ENCODE measurements around the gene KRTAP29-1. TPM values are rescaled to one million over a fixed set of nuclear protein-coding genes. Genes with fewer than 3 reads are reported as not detected.

Gene KRTAP29-1, protein sequence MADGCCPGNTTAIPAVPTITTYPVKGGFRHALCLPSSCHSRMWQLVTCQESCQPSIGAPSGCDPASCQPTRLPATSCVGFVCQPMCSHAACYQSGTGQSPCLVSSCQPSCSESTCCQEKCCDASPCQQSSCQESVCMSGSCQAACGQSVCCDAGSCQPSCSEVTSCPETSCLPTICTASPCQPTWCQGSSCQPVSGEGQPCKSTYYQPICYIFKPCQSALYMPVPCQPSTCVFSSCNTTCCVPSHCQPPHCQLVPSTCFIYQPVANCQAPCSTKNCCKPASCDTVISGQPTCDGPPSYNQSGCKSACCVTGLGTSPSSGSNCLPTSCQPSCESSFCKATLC
- not detected in 2 replicates for total RNA-seq

DNA sequence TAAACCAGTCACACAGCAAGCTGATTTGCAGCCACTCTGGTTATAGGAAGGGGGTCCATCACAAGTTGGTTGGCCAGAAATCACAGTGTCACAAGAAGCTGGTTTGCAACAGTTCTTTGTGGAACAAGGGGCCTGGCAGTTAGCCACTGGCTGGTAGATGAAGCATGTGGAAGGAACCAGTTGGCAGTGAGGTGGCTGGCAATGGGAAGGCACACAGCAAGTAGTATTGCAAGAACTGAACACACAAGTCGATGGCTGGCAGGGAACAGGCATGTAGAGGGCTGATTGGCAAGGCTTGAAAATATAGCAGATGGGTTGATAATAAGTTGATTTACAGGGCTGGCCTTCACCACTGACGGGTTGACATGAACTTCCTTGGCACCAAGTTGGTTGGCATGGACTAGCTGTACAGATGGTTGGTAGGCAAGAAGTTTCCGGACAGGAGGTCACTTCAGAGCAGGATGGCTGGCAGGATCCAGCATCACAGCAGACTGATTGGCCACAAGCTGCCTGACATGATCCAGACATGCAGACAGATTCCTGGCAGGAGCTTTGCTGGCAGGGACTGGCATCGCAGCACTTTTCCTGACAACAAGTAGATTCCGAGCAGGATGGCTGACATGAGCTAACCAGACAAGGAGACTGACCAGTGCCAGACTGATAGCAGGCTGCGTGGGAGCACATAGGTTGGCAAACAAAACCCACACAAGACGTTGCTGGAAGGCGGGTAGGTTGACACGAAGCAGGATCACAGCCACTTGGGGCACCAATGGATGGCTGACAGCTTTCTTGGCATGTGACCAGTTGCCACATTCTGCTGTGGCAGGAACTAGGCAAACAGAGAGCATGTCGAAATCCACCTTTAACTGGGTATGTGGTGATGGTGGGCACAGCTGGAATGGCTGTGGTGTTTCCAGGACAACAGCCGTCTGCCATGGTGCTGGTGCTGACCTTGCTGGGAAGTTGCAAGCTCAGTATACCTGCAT, at the start of gene KRTAP29-1:
Gene KRTAP29-1, minus strand, starts transcription at position 936 of the 986 bp plus-strand sequence. Its CDS starts 0 bp downstream, at position 936.

DNA sequence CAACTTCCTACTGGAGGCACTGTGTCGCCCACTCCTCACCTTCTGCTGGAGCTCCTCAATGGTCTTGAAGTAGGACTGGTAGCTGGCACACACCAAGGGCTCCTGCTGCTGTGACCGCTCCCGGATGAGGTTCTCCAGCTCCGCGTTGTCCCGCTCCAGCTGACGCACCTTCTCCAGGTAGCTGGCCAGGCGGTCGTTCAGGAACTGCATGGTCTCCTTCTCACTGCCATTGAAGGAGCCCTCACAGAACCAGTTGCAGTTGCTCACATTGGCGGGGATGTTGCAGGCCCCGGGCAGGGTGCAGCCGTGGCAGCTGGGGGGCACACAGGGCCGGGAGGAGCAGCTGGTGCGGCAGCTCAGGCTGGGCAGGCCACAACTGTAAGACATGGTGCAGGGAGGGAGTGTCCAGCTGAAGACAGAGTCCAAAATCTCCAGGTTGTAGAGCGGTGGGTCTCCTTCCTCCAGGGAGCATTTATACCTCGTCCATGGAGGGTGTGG, 47.8 kb upstream of the KRTAP29-1 start, which contains the start of gene KRT33A:
Gene KRT33A, minus strand, starts transcription at position 448 of the 498 bp plus-strand sequence. Its CDS starts 61 bp downstream, at position 387.

DNA sequence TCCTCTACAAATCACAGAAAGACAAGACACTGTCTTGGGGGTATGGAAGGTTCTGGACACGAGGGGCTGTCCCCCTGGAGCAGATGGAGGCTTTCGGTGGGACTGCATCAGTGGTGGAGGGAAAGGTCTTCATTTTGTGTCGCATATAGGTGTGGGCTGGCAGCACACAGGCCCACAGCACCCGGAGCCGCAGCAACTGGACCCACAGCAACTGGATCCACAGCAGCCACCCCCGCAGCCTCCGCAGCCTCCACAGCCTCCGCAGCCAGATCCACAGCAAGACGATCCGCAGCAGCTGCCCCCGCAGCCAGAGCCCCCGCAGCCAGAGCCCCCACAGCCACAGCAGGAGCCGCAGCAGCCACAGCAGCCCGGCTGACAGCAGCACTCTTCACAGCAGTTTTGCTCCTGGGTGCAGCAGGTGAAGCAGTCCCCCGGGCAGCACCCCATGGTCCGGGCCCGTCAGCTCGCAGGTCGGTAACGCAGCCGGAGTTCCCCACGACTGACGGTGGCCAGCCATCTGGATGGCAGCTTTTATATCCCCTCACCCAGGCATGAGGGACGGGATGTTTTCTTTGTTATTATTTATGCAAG, 12.6 kb upstream of the KRTAP29-1 start, which contains the start of gene KRTAP17-1:
Gene KRTAP17-1, minus strand, starts transcription at position 507 of the 591 bp plus-strand sequence. Its CDS starts 60 bp downstream, at position 447.

DNA sequence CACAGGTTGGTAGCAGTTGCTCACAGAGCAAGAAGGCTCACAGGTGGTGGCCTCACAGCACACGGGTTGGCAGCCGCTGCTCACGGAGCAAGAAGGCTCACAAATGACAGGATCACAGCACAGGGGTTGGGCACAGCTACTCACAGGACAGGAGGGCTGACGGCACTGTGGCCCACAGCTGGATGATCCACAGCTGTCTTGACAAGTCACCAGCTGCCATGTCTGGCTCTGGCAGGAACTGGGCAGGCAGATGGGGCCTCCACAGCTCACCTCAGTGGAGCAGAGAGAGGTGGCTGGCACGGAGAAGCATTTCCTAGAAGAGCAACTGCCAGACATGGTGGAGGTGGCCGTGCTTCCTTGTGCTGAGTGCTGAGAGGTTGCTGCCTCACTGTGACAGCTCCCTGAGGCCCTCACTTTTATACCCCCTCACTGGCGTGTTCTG, 6.3 kb upstream of the KRTAP29-1 start, which contains the start of gene KRTAP16-1:
Gene KRTAP16-1, minus strand, starts transcription at position 392 of the 442 bp plus-strand sequence. Its CDS starts 56 bp downstream, at position 336.

DNA sequence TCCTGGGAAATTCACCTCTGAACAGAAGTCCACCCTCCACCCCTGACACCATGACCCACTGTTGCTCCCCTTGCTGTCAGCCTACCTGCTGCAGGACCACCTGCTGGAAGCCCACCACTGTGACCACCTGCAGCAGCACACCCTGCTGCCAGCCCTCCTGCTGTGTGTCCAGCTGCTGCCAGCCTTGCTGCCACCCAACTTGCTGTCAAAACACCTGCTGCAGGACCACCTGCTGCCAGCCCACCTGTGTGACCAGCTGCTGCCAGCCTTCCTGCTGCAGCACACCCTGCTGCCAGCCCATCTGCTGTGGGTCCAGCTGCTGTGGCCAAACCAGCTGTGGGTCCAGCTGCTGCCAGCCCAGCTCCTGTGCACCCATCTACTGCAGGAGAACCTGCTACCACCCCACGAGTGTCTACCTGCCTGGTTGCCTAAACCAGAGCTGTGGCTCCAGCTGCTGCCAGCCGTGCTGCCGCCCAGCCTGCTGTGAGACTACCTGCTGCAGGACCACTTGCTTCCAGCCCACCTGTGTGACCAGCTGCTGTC, 26.9 kb downstream of the KRTAP29-1 start, which contains the start of gene KRTAP9-7:
Gene KRTAP9-7, plus strand, starts transcription at position 51 of the 543 bp plus-strand sequence. Its CDS starts 0 bp downstream, at position 51.

DNA sequence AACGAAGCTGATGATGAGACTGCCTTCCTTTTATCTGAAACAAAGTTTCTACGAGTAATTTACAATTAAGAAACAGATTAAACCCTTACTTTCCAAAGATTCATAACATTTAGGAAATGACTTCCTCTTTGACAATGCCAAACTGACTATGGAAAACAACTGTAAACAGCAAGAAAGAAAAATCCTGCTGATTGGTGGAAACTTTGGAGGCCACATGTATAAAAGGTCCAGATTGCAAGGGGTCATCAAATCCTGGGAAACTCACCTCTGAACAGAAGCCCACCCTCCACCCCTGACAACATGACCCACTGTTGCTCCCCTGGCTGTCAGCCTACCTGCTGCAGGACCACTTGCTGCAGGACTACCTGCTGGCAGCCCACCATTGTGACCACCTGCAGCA, 37.6 kb downstream of the KRTAP29-1 start, which contains the start of gene KRTAP9-6:
Gene KRTAP9-6, plus strand, starts transcription at position 301 of the 400 bp plus-strand sequence. Its CDS starts 0 bp downstream, at position 301.

DNA sequence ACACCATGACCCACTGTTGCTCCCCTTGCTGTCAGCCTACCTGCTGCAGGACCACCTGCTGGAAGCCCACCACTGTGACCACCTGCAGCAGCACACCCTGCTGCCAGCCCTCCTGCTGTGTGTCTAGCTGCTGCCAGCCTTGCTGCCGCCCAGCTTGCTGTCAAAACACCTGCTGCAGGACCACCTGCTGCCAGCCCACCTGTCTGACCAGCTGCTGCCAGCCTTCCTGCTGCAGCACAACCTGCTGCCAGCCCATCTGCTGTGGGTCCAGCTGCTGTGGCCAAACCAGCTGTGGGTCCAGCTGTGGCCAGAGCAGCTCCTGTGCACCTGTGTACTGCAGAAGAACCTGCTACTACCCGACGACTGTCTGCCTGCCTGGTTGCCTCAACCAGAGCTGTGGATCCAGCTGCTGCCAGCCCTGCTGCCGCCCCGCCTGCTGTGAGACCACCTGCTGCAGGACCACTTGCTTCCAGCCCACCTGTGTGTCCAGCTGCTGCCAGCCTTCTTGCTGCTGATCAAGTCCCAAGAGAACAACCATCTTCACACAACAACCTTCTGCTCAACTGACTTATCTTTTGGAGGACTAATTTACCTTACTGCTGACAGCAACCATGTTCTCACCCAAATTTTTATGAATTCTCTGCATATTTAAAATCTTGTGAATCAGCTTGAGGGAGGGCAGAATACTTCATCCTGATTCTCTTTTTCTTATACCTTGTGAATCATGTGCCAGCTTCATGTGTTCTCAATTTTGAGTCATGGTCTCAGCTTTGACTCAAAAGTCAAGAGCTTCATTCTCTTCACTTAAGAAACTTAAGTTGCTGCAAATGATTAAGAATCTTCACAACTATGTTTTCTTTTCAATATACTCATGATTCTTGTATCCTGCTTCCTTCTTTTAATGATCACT, 47.0 kb downstream of the KRTAP29-1 start, which contains the start of gene KRTAP9-9:
Gene KRTAP9-9, plus strand, starts transcription at position 4 of the 910 bp plus-strand sequence.

Other genes starting within 250 kb of the KRTAP29-1 start
- not detected in 2 replicates for gene KRTAP2-2, start 247.6 kb downstream of the KRTAP29-1 start, total RNA-seq
- 0.12 and 1.00 TPM in 2 replicates for gene KRTAP2-3, start 242.7 kb downstream of the KRTAP29-1 start, total RNA-seq
- not detected in 2 replicates for gene KRTAP2-4, start 237.0 kb downstream of the KRTAP29-1 start, total RNA-seq
- gene KRTAP4-7, start 218.7 kb downstream of the KRTAP29-1 start, total RNA-seq: not detected in 2 replicates
- not detected in 2 replicates for gene KRTAP4-8, start 204.7 kb downstream of the KRTAP29-1 start, total RNA-seq
- gene KRTAP4-16, start 200.6 kb downstream of the KRTAP29-1 start, total RNA-seq: not detected in 2 replicates
- 0.12 TPM in 1 of 2 replicates, not detected in the other for gene KRTAP4-9, start 197.5 kb downstream of the KRTAP29-1 start, total RNA-seq
- gene KRTAP4-11, start 184.5 kb downstream of the KRTAP29-1 start, total RNA-seq: not detected in 2 replicates
- not detected in 2 replicates for gene KRTAP4-12, start 178.7 kb downstream of the KRTAP29-1 start, total RNA-seq
- not detected in 2 replicates for gene KRTAP4-6, start 162.3 kb downstream of the KRTAP29-1 start, total RNA-seq
- gene KRTAP4-5, start 153.0 kb downstream of the KRTAP29-1 start, total RNA-seq: not detected in 2 replicates
- not detected in 2 replicates for gene KRTAP4-4, start 142.1 kb downstream of the KRTAP29-1 start, total RNA-seq
- gene KRTAP4-3, start 134.6 kb downstream of the KRTAP29-1 start, total RNA-seq: not detected in 2 replicates
- not detected in 2 replicates for gene KRTAP4-2, start 124.6 kb downstream of the KRTAP29-1 start, total RNA-seq
- gene KRTAP4-1, start 117.9 kb downstream of the KRTAP29-1 start, total RNA-seq: 0.11 TPM in 1 of 2 replicates, not detected in the other
- not detected in 2 replicates for gene KRTAP9-1, start 113.0 kb downstream of the KRTAP29-1 start, total RNA-seq
- gene KRTAP9-2, start 76.2 kb downstream of the KRTAP29-1 start, total RNA-seq: not detected in 2 replicates
- gene KRTAP9-3, start 70.4 kb downstream of the KRTAP29-1 start, total RNA-seq: not detected in 2 replicates
- not detected in 2 replicates for gene KRTAP9-8, start 64.9 kb downstream of the KRTAP29-1 start, total RNA-seq
- not detected in 2 replicates for gene KRTAP9-4, start 53.2 kb downstream of the KRTAP29-1 start, total RNA-seq
- not detected in 2 replicates for gene KRTAP9-9, start 47.5 kb downstream of the KRTAP29-1 start, total RNA-seq
- gene KRTAP9-6, start 37.5 kb downstream of the KRTAP29-1 start, total RNA-seq: not detected in 2 replicates
- not detected in 2 replicates for gene KRTAP9-7, start 27.2 kb downstream of the KRTAP29-1 start, total RNA-seq
- not detected in 2 replicates for gene KRTAP16-1, start 6.5 kb upstream of the KRTAP29-1 start, total RNA-seq
- gene KRTAP17-1, start 12.9 kb upstream of the KRTAP29-1 start, total RNA-seq: 0.12 and 0.33 TPM in 2 replicates
- gene KRT33A, start 48.0 kb upstream of the KRTAP29-1 start, total RNA-seq: not detected in 2 replicates
- 1.1 and 2.7 TPM in 2 replicates for gene KRT33B, start 67.0 kb upstream of the KRTAP29-1 start, total RNA-seq
- gene KRT34, start 79.5 kb upstream of the KRTAP29-1 start, total RNA-seq: 133 and 203 TPM in 2 replicates
- not detected in 2 replicates for gene KRT31, start 94.8 kb upstream of the KRTAP29-1 start, total RNA-seq
- not detected in 2 replicates for gene KRT37, start 121.7 kb upstream of the KRTAP29-1 start, total RNA-seq
- under 0.01 and 0.11 TPM in 2 replicates for gene KRT38, start 138.1 kb upstream of the KRTAP29-1 start, total RNA-seq
- not detected in 2 replicates for gene KRT32, start 164.5 kb upstream of the KRTAP29-1 start, total RNA-seq
- not detected in 2 replicates for gene KRT35, start 178.3 kb upstream of the KRTAP29-1 start, total RNA-seq
- 0.11 and 0.12 TPM in 2 replicates for gene KRT36, start 187.1 kb upstream of the KRTAP29-1 start, total RNA-seq
- 0.25 and 0.55 TPM in 2 replicates for gene KRT13, start 202.8 kb upstream of the KRTAP29-1 start, total RNA-seq
- gene KRT15, start 216.0 kb upstream of the KRTAP29-1 start, total RNA-seq: 5.7 and 15.3 TPM in 2 replicates
- gene KRT19, start 225.5 kb upstream of the KRTAP29-1 start, total RNA-seq: 1,363 and 1,718 TPM in 2 replicates

Measured in uterine smooth muscle cell (primary cell).